K562 (cell line): ENCODE results near the gene DIS3L2.

Experiments
- KAT2B ChIP-seq: IDR thresholded peaks from one replicate; pipeline ENCODE4 v1.6.1; 2012; ENCODE audit warnings: low read depth, mild to moderate bottlenecking, control low read depth, inconsistent platforms, low read length, moderate library complexity
- NR2C2 ChIP-seq, 2 experiments: fragments of 200-800 bp in 1 of 2; sonication (Bioruptor generic) in 1 of 2; sonication (generic) in 1 of 2; formaldehyde crosslinking in 1 of 2; IDR thresholded peaks; 2 replicates each; pipeline versions ENCODE4 v1.6.1 to v1.8.0; 2016 to 2022; ENCODE audit warnings: mild to moderate bottlenecking in 1 of 2, missing compliant biosample characterization in 1 of 2, missing genetic modification characterization in 1 of 2, missing genetic modification reagents in 1 of 2
- POLR2AphosphoS5 ChIP-seq: IDR thresholded peaks from 2 replicates; pipeline ENCODE4 v1.6.1; 2011; ENCODE audit warnings: mild to moderate bottlenecking, low read depth, low read length, moderate library complexity; ENCODE audit not compliant: control insufficient read depth, insufficient read depth
- RERE ChIP-seq: sonication (generic); formaldehyde crosslinking; IDR thresholded peaks from 2 replicates; pipeline ENCODE4 v1.8.0; 2023; ENCODE audit warnings: missing genetic modification reagents, mild to moderate bottlenecking, borderline replicate concordance
- RFX1 ChIP-seq: fragments of 450-650 bp; IDR thresholded peaks from 2 replicates; pipeline ENCODE4 v1.6.1; 2016; ENCODE audit warnings: mild to moderate bottlenecking, moderate library complexity
- SRF ChIP-seq, 2 experiments: fragments of 250-450, 450-650 bp in 1 of 2; sonication (Bioruptor Pico) in 1 of 2; sonication (generic) in 1 of 2; formaldehyde crosslinking; IDR thresholded peaks; 2 replicates each; pipeline versions ENCODE4 v1.5.0 to v1.5.1; 2020 to 2022; ENCODE audit warnings: mild to moderate bottlenecking in 1 of 2, missing genetic modification reagents in 1 of 2
- STAT5B ChIP-seq: fragments of 250-450 bp; sonication (Bioruptor Pico); IDR thresholded peaks from 2 replicates; pipeline ENCODE4 v1.8.0; 2021; ENCODE audit warnings: mild to moderate bottlenecking, inconsistent platforms
- TAF1 ChIP-seq: IDR thresholded peaks from 2 replicates; pipeline ENCODE4 v1.6.1; 2011; ENCODE audit warnings: mild to moderate bottlenecking, low read length, moderate library complexity; ENCODE audit not compliant: insufficient read depth, control insufficient read depth, severe bottlenecking; ENCODE audit errors: extremely low read depth
- ZBTB9 ChIP-seq: fragments of 450-650 bp; formaldehyde crosslinking; IDR thresholded peaks from 2 replicates; pipeline ENCODE4 v1.4.0; 2020; ENCODE audit warnings: mild to moderate bottlenecking, moderate library complexity
- ZKSCAN1 ChIP-seq: fragments of 150-350 bp; IDR thresholded peaks from 2 replicates; pipeline ENCODE4 v1.6.1; 2016; ENCODE audit warnings: low read depth, low read length

- no peak for TF ChIP-seq RFX1
- TF ChIP-seq POLR2AphosphoS5, result no peak
- no peak for TF ChIP-seq KAT2B
- no peak for TF ChIP-seq ZKSCAN1
- no peak for TF ChIP-seq RERE (CRISPR knock-in tag)
- no peak for TF ChIP-seq NR2C2 (CRISPR knock-in tag; IDR thresholded peaks at IDR 0.05)
- TF ChIP-seq NR2C2 (tag; IDR thresholded peaks at IDR 0.05), result no peak
- no peak for TF ChIP-seq ZBTB9 (CRISPR knock-in tag)
- no peak for TF ChIP-seq TAF1
- no peak for TF ChIP-seq STAT5B (CRISPR knock-in tag)
- TF ChIP-seq SRF (CRISPR knock-in tag; IDR thresholded peaks at IDR 0.05), result no peak
Observed at GRCh38 chr2:232146294-232146693, 184.8 kb downstream of the DIS3L2 start.
